ENCODE results near the gene PECR.

Gene PECR

GRCh38 chr2:216052420-216052819 is 29.2 kb downstream of the PECR start:
- H3K36me3 ChIP-seq (ENCODE audit: control insufficient read depth, insufficient read depth, low read length), result no peaks in the 10 kb centered on the region
- H3K79me2 ChIP-seq, result no peaks in the 10 kb centered on the region
- no peak overlapping the region for H2AFZ ChIP-seq
- H3K9me3 ChIP-seq (ENCODE audit: control insufficient read depth, low read length), result no peaks in the 10 kb centered on the region
- H3K4me2 ChIP-seq (ENCODE audit: low read length), result no peak overlapping the region
- no peak overlapping the region for H3K27ac ChIP-seq
- no peak for TF ChIP-seq CTCF (IDR thresholded peaks at IDR 0.05)
- no peak overlapping the region for H3K4me3 ChIP-seq (ENCODE audit: low read depth, low read length)
- no peak overlapping the region for H3K9ac ChIP-seq
- H3K4me1 ChIP-seq, result no peaks in the 10 kb centered on the region
- H3K27me3 ChIP-seq (ENCODE audit: control insufficient read depth, insufficient read depth, low read length), result no peaks in the 10 kb centered on the region

- H3K4me2 ChIP-seq (ENCODE audit: low read length), result no peak overlapping the region
- no peaks in the 10 kb centered on the region for H3K79me2 ChIP-seq
- no peaks in the 10 kb centered on the region for H3K27me3 ChIP-seq (ENCODE audit: control insufficient read depth, insufficient read depth, low read length)
- no peak overlapping the region for H3K27ac ChIP-seq
- H3K9me3 ChIP-seq (ENCODE audit: control insufficient read depth, low read length), result no peaks in the 10 kb centered on the region
- no peak overlapping the region for H3K4me3 ChIP-seq (ENCODE audit: low read depth, low read length)
- no peak for TF ChIP-seq CTCF (IDR thresholded peaks at IDR 0.05)
- H3K4me1 ChIP-seq, result no peaks in the 10 kb centered on the region
- no peak overlapping the region for H3K9ac ChIP-seq
- H2AFZ ChIP-seq, result no peak overlapping the region
- no peaks in the 10 kb centered on the region for H3K36me3 ChIP-seq (ENCODE audit: control insufficient read depth, insufficient read depth, low read length)
Observed at GRCh38 chr2:216051350-216051749, 30.3 kb downstream of the PECR start.

GRCh38 chr2:216049452-216049851 is 32.2 kb downstream of the PECR start:
- Histone ChIP-seq H3K79me2 (no peaks in the 10 kb centered on the region), H3K4me2 (ENCODE audit: low read length) (no peak overlapping the region), H3K27me3 (ENCODE audit: control insufficient read depth, insufficient read depth, low read length) (no peaks in the 10 kb centered on the region), H3K9me3 (ENCODE audit: control insufficient read depth, low read length) (no peaks in the 10 kb centered on the region), H3K4me3 (ENCODE audit: low read depth, low read length) (no peak overlapping the region), H3K36me3 (ENCODE audit: control insufficient read depth, insufficient read depth, low read length) (no peaks in the 10 kb centered on the region), H3K4me1 (no peaks in the 10 kb centered on the region), H3K27ac (no peak overlapping the region), H2AFZ (no peak overlapping the region), H3K9ac (no peak overlapping the region)
- no peak for TF ChIP-seq CTCF (IDR thresholded peaks at IDR 0.05)

- Histone ChIP-seq H2AFZ (no peak overlapping the region), H3K79me2 (no peaks in the 10 kb centered on the region), H3K36me3 (ENCODE audit: control insufficient read depth, insufficient read depth, low read length) (no peaks in the 10 kb centered on the region), H3K4me3 (ENCODE audit: low read depth, low read length) (no peak overlapping the region), H3K4me1 (no peaks in the 10 kb centered on the region), H3K27ac (no peak overlapping the region), H3K9me3 (ENCODE audit: control insufficient read depth, low read length) (no peaks in the 10 kb centered on the region), H3K27me3 (ENCODE audit: control insufficient read depth, insufficient read depth, low read length) (no peaks in the 10 kb centered on the region), H3K9ac (no peak overlapping the region), H3K4me2 (ENCODE audit: low read length) (no peak overlapping the region)
- TF ChIP-seq CTCF (IDR thresholded peaks at IDR 0.05), result no peak
Observed at GRCh38 chr2:216047397-216047796, 34.2 kb downstream of the PECR start.

- H3K4me2 ChIP-seq (ENCODE audit: low read length), result no peak overlapping the region
- no peak overlapping the region for H3K27ac ChIP-seq
- no peak overlapping the region for H2AFZ ChIP-seq
- H3K9ac ChIP-seq, result no peak overlapping the region
- no peaks in the 10 kb centered on the region for H3K79me2 ChIP-seq
- no peaks in the 10 kb centered on the region for H3K4me1 ChIP-seq
- no peaks in the 10 kb centered on the region for H3K36me3 ChIP-seq (ENCODE audit: control insufficient read depth, insufficient read depth, low read length)
- no peak overlapping the region for H3K4me3 ChIP-seq (ENCODE audit: low read depth, low read length)
- no peaks in the 10 kb centered on the region for H3K9me3 ChIP-seq (ENCODE audit: control insufficient read depth, low read length)
- no peaks in the 10 kb centered on the region for H3K27me3 ChIP-seq (ENCODE audit: control insufficient read depth, insufficient read depth, low read length)
- no peak for TF ChIP-seq CTCF (IDR thresholded peaks at IDR 0.05)
Observed at GRCh38 chr2:216044883-216045486, 36.6 kb downstream of the PECR start.
